NCI-H128 (cell line): Measurements from ENCODE around the gene KIF17.
"Not testable (repeated sequence)": the region's sequence is repeated elsewhere in the genome, so short reads cannot be mapped to it uniquely, and the experiment has no call there.

Experiments
- DNase-seq: peaks from one replicate; lab custom pipeline; 2025; ENCODE audit not compliant: unreplicated experiment; lab: John Stamatoyannopoulos, UW

KIF17 gene

DNA sequence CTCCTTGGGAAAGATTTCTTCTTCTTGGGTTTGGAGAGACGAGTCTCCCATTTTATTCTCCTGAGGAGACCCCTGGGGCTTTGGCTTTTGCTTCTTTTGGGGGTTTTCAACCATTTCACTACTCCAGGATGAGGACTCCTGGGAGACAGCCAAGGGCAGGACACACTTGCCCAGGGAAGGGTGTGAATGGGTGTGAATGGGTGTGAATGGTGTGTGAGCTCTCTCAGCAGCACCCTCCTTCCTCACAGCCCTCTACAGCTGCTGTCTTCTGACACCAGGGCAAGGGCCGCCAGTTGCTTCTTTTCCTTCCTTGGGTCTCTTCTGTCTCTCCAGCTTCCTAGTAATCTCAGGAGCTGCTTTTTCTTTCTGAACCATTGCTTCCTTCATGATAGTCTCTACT, 24.2 kb downstream of the KIF17 start:
- DNase-seq = no peak

DNA sequence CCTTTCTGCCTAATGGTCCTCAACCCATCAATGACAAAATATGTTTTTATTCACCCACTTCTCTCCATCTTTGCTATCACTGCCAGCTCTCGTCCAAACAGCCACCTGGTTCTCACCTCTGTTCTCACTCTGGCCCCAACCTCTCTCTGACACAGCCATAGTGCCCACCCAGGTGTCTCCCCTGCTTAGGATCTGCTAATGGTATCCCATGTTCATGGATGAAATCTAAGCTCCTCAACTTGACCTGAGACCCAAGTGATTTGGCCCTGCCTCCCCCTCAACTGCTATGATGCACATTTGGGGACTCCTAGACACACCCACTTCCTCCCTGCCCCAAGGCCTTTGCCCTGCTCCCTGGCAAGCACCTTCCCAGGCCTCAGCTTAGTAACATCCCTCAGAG, 25.9 kb downstream of the KIF17 start:
- DNase-seq = no peak

DNA sequence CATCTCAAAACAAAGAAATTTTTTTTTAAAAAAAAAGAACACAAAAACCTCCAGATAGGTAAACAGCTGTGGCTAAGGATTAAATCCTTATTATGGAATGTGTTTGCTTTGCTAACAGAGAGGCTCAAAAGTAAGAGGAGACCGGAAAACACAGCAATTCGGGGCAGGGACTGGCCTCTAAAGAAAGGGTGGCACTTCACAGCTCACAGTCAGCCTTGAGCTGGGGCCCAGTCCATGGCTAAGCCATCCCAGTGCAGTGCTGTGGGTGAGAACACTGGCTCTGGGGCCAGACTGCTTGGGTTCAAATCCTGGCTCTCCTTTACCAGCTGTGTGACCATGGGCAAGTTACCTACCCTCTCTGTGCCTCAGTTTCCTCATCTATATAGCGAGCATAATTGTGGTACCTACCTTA, 28.2 kb downstream of the KIF17 start:
- no peak for DNase-seq

DNA sequence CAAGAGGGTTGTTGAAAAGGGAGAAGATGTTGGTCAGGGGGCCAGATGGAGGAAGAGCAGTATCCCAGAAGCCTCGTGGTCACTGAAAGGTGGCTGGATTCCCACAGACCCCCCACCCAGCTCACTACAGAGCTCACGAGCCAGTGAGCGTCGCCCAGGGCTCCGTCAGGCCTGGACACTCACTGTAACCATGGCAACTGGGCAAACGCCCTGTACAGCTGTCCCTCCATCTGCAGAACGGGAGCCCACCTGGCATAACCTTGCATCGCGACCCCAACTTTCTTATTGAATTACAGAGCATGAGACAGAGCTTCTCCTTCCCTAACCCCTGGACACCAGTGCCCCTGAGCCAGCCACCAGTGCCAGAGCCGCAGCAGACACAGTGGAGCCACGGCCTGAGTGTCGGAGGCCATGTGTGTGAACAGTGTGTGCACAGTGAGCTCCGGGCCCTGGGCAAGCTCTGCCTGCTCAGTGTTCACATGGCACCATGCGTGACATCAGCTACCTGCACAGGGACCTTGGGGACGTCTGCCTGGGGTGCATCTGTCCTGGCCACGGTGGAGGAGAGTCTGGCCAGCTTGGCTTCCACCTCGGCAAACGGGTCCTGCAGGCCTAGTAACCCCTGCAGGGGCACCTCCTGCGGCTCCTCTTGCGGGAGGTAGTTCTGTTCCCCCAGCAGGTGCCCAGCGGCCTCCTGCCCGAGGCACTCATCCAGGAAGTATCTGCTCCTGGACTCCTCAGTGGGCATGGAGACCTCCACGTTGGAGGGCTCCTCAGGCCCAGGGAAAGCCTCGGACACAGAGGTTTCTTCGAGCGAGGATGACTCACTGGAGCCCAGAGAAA, 30.7 kb downstream of the KIF17 start:
- no peak for DNase-seq

DNA sequence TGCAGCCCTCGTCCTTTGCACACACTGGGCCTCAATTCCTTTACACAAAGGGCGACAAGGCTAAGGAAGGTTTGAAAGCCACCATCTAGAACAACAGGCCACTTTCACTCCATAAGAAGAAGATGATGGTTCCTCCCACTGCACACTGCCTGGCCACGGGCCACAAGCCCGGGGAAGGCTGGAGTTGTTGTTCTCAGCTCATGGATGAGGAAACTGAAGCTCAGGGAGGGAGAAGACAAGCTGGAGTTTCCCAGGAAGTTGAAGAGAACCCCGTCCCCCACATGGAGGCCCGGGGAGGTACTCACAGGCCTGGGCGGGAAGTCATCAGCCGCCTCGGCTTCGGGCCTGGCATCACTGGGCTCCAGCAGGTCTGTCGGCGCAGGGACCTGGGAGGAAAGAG, 32.1 kb downstream of the KIF17 start:
- no peak for DNase-seq

DNA sequence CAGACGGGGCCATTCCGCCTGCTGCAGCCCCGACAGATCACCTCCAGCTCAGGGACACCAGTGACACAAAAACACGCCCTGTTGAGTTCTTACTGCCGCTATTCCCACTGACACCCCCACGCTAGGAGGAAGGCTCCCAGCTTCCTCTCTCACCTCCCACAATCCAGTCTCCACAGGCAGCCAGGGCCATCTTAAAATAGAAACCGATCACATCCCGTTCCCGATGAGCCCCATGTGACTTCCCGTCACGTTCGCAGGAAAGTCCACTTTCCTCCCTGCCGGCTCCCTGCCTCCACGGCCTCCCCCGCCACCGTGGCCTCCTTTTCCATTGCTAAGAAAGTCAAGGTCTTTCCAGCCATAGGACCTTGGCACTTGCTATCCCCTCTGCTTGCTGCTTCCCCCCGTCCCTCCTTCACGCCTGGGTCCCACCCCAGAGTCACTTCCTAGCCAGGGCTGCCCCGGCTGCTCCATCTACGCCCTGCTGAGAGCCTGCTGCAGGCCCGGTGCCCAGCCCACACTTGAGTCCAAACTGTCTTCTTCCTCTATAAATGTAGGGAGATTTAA, 32.6 kb downstream of the KIF17 start:
- no peak for DNase-seq

DNA sequence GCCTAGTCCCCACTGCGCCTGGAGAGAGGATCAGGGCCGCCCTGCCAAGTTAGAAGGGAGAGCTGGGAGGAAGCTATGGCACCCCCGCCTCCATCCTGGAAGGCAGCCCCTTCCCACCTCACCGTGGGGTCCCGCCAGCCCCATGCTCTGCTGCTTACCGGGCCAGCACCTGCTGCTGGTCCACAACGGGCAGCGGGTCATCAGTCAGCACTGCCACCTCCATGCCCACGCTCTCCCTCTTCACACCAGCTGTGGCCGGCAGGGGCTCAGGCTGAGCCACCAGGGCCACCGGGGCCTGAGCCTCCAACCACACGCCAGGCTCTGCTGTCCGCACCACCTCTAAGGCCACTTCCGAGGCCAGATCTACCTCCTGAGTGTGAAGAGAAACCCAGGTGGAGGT, 33.2 kb downstream of the KIF17 start:
- DNase-seq = no peak

DNA sequence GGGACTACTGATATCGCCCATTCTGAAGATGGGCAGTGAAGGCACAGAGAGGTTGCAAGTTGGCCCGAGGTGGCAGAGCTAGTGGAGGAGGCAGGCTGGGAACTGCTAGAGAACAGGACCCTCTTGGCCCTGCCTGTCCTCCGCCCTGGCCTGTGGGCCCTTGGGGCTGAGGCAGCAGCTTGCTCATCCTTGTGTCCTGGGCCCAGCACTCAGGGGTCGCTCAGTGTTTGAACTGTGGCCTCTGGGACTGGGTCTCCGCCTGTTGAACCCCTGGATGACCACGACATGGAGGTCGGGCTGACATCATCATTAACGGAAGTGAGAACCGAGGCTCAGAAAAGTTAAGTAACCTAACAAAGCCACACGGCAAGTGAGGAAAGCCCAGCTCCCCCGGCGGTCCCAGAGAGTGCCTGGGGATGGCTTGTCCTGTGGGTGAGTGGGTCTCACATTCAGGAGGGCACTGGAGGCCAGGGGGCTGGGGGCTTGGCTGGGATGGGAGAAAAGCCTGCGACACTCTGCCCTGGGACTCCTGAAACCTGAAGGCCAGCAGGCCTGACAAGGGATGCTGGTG, 33.7 kb downstream of the KIF17 start:
- DNase-seq = no peak

DNA sequence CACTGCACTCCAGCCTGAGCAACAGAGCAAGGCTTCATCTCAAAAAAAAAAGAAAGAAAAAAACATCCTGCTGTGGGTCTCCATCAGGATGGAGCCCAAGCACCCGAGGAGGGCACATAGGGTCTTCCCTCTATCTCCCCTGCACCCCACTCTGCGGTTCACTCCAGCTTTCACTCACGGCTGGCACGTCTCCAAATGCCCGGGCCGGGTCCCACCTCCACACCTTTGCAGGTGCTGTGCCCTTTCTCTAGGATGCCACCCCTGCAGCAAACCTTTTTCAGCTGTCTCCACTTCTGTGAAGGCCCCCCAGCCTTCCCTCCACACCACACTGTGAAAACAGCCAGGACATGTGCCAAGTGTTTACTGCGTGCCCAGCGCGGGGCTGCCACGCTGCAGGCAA, 34.2 kb downstream of the KIF17 start:
- DNase-seq = no peak

DNA sequence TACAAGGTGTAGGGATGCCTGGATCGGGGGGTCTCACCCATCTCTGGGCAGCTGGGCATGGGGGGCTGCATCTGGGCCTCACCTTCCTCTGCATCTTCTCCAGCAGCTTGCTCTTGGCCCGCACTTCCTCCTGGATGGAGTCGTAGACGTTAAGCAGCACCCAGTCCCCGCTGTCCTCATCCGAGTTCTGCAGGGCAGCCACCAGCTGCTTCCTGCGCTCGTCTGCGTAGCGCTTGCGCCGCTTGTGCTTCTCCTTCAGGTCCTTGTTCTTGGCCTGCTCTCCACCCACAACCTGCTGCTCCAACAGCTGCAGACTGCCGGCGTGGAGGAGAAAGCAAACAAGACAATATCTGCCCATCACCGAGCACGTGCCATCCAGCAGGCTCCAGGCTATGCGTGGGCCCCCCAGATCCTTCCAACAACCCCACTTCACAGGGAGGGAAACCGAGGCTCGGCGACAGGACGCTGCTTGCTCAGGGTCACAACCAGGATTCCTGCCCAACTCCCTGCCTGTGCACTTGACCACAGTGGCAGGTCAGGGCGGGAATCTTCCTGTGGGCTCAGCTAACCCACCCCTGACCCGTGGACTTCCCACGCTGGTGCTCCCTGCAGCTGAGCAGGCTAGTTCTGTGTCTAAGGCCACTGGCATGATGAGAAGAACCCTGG, 35.1 kb downstream of the KIF17 start:
- no peak for DNase-seq

DNA sequence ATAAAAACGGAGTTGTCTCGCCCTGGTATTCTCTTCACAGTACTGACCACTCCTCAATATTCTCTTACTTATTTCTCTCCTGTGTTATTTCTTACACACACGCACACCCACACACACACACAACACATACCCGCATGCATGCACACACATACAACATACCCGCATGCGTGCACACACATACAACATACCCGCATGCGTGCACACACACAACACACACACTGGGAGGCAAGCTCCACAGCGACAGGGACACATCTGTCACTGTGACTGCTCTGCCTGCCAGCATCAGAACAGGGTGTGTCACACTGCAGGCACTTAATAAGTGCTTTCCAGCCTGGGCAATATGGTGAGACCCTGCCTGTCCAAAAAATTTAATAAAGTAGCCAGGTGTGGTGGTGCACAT, 35.8 kb downstream of the KIF17 start:
- DNase-seq = no peak

DNA sequence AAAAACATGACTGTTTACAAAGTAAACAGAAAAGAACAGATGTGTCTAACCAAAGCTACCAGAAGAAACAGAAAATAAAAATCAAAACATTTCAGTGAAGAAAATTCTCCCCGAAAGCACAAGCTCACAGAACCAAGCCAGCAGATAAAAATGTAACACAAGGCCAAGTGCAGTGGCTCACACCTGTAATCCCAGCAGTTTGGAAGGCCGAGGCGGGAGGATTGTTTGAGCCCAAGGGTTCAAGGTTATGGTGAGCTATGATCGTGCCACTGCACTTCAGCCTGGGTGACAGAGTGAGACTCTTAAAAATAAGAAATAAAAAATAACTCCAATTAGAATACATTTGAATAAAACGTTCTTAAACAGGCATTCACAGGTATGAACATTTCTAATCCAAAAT, 37.5 kb downstream of the KIF17 start:
- DNase-seq = no peak

DNA sequence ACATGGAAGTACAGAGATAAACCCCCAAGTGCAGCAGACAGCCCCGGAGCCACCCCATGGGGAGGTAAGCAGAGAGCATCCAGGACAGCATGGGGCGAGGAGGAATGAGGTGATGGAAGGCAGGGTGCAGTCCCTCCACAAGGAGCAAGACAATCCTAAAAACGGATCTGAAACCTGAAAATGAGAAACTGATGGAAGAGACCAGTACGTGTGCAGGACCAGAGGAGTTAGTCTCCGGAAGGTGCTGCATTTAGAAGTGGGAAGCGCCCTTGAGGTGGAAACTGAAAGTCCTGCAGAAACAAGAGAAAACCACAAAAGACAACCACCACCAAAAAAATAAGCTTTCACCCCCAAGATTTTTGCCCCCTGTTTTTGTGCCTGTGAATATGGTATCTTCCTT, 39.2 kb downstream of the KIF17 start:
- no peak for DNase-seq

DNA sequence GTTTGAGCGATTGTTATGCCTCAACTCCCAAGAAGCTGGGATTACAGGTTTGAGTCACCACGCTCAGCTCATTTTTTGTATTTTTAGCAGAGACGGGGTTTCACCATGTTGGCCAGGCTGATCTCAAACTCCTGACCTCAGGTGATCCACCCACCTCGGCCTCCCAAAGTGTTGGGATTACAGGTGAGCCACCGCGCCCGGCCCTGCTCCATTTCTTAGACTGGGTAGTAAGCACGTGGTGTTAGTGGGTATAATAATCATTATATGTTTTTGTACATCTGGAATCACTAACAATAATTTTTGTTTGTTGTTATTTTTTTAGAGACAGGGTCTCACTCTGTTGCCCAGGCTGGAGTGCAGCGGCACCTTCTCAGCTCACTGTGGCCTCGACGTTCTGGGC, 44.2 kb downstream of the KIF17 start:
- not testable (repeated sequence) for DNase-seq

DNA sequence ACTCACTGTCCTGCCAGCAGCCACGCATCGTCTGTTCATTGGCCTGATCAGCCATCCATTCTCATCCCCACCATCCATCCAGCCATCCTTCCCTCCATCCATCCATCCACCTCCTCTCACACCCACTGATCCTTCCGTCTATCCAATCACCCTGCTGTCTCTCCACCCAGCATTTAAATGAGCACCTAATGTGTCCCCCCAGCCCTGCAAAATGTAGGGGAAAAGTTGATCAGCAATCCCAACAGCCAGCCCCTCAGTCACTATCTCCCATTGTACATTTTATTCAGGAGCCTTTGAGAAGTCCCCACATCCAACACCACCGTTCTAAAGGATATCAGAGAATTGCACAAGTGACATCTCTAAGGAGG, 45.6 kb downstream of the KIF17 start:
- no peak for DNase-seq

DNA sequence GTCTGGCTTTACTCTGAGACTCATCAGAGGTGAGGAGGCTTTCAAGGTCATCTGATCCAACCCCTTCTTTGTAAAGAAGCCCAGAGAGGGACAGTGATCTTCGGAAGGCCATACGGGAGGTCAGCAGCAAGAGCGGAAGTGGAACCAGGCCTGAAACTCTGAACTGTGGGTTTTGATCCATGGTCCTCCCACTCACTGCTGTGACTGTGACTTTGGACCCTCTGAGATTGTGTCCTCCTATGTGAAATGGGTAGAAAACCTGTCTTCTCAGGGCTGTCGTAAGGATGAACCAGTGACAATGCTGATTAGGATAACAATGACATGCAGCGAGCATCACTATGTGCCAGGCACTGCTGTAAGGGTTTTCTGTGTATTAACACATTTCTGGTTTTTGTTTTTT, 46.9 kb downstream of the KIF17 start:
- no peak for DNase-seq

DNA sequence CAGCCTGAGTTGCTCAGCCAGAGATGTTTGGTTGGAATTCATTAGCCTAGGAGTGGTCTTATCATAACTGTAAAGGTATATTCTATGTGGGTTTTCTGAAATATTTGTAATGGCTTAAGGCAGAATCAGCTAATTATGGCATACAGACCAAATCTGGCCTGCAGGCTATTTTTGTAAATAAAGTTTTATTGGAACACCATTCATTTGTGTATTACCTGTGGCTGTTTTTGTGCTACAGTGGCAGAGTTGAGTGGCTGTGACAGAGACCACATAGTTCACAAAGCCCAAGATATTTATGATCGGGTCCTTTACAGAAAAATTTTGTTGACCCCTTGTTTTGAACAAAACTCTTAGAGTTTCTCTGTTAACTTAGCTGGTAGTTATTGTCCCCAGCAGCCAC, 49.2 kb downstream of the KIF17 start:
- no peak for DNase-seq

DNA sequence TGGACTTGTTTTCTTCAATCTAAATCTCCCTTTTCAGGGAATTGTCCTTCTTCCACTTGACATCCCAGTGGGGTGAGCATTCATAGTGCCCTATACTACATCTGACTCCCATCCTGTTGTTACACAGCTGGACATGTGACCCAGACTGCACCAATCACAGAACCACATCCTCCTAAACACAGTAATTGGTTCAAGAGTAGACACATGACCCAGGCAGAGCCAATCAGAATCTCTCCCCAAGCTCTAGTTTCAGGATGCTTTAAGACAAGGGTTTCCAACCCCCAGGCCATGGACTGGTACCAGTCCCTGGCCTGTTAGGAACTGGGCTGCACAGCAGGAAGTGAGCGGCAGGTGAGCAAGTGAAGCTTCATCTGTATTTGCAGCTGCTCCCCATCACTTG, 51.0 kb downstream of the KIF17 start:
- no peak for DNase-seq

DNA sequence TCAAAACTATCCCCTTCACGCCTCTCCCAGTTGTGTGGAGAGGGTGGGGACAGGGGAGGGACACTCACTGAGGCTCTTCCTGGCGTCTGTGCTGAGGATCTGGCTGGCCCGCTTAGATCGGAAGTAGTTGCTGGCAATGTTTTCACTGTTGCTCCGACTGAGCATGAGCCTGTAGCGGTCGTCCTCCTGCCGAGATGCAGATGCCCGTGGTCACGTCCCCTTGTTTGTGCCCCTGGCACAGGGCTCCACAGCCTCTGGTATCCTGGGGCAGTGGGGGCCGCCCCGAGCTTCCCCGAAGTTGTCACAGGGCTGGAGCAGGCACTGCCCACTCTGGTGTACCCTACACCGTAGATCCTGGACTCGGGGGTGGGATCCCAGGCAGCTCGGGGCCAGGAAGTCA, 51.7 kb downstream of the KIF17 start:
- DNase-seq = no peak

DNA sequence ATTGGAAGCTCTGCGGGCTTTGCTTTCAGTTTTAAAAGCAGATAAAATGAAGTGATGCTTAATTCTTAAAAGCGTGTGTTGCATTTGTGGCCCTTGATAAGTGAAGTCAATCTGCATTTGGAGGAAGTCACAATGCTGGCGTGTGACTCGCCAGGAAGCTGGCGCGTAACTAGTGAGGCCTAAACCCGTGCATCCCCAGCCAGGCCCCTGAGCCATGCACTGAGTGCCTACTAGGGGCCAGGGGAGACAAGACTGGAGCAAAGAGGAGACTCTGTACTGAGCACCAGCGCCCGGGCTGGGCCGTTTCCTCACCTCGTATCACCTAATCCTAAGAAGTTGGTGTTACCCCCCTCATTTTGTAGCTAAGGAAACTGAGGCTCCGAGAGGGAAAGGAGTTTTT, 52.1 kb downstream of the KIF17 start:
- no peak for DNase-seq

DNA sequence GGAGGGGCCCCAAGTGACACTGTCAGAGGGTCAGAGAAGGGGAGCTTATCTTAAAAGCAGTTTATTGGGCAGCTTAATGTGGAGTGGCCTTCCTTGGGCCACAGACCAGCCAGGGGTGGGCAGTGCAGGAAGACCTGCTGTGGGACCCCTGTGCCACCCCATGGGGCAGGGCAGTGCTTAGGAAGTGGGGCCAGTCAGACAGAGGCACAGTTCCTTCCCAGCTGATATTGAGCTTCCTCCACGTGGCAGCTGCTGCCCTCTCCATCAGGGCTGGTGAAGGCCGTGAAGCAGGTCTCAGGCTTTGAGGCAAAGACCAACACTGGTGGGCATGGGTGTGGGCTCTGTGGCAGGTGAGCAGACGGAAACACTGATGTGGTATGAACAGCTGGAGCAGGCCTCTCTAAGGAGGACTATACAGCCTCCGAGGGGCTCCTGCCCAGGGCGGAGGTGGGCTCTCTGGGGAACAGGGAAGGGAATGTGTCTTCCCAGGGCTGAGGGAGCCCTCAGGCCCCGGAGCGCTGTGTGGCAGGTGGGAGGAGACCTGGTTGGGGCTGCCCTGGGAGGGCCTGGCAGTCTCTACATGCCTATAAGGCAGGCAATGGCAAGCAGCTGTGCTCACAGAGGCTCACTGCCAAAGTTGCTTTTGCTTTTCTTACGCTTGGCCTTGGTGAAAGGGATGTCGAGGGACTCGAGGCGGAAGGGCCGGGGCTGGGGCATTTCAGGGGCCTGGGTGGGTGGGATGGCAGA, 53.7 kb downstream of the KIF17 start:
- no peak for DNase-seq
